ENCODE measurements around the gene NDUFB6.

Gene NDUFB6

GRCh38 chr9:32516241-32516640 lies 56.7 kb downstream of the NDUFB6 start:
- DNase-seq, result no peak

DNA sequence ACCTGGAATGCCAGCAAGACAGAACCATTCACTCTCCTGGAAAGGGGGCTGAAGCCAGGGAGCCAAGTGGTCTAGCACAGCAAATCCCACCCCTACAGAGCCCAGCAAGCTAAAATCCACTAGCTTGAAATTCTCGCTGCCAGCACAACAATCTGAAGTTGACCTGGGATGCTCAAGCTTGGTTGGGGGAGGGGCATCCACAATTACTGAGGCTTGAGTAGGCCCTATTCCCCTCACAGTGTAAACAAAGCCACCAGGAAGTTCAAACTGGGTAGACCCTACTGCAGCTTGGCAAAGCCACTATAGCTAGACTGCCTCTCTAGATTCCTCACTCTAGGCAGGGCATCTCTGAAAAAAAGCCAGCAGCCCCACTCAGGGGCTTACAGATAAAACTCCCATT lies 64.2 kb downstream of the NDUFB6 start:
- no peak for DNase-seq

GRCh38 chr9:32503008-32503407 lies 70.0 kb downstream of the NDUFB6 start:
- DNase-seq, result no peak
